Mucosa of descending colon (tissue), 3 donors: ENCODE measurements around the gene FHL2. TPM values are rescaled to one million over a fixed set of nuclear protein-coding genes. Genes with fewer than 3 reads are reported as not detected.

Experiments
- ATAC-seq: fragments of 200-7000 bp; cut with Tn5 transposase; one replicate; pipeline ENCODE4 v1.9.1; 2020; ENCODE audit warnings: mild to moderate bottlenecking, moderate library complexity
- DNase-seq, 3 donors: peaks; one replicate each; pipeline ENCODE4 v3.0.0-alpha.2; 2020
- H3K36me3 ChIP-seq: fragments of 200-600 bp; one replicate; pipeline ENCODE4 v1.8.0; 2021; ENCODE audit warnings: low read depth, mild to moderate bottlenecking
- H3K4me1 ChIP-seq: fragments of 200-600 bp; one replicate; pipeline ENCODE4 v1.8.0; 2021; ENCODE audit warnings: low read depth, mild to moderate bottlenecking
- H3K4me3 ChIP-seq: fragments of 200-600 bp; one replicate; pipeline ENCODE4 v1.8.0; 2021; ENCODE audit warnings: mild to moderate bottlenecking
- H3K9me3 ChIP-seq: fragments of 200-600 bp; one replicate; pipeline ENCODE4 v1.8.0; 2021; ENCODE audit warnings: mild to moderate bottlenecking
- CTCF ChIP-seq: fragments of 200-600 bp; IDR thresholded peaks from one replicate; pipeline ENCODE4 v1.8.0; 2022; ENCODE audit warnings: antibody characterized with exemption, mild to moderate bottlenecking
- intact Hi-C, 2 donors: fragments of 100-400 bp; cut with DNase I in 1 of 2; cut with micrococcal nuclease in 1 of 2; formaldehyde crosslinking; loops; one replicate each; pipeline versions ENCODE4 v1.11.0 to v1.11.1; 2022; cut with DNase I, micrococcal nuclease
- long read RNA-seq, 2 donors: library from polyadenylated mRNA; unstranded; transcript quantifications; one replicate each; pipeline ENCODE4 v2.0.0, GENCODE V29; 2019 to 2021
- total RNA-seq, 3 donors: library from RNA; stranded (reverse); fragmentation: NEBNext Ultra II Directional in 2 of 3; extraction: Animal tissue kit (Norgen Biotek cat#: 25700) in 2 of 3; gene quantifications; one replicate each; pipeline versions ENCODE4 v1.2.1 to v1.2.4, GENCODE V29; 2021 to 2023
- donor health status: DM: no; HTN: no; CAD: no; lungs with moderate emphysema.
- donor health status: DM: no; HTN: no; CAD: no.
- donor health status: DM: no; HTN: yes; CAD: no.

The FHL2 gene
- total RNA-seq, result 100 to 1,000 TPM; 109 to 132 (median 113) TPM
- long read RNA-seq, donor 1, transcript FHL2-205 (6 exons, 1,531 nt), result major isoform, 43 of 135 reads
- long read RNA-seq, donor 1, transcript FHL2-206 (6 exons, 1,367 nt), result minor isoform, 24 of 135 reads
- long read RNA-seq, donor 1, transcript FHL2-201 (7 exons, 1,462 nt), result minor isoform, 25 of 135 reads
- long read RNA-seq, donor 1, transcript FHL2-202 (7 exons, 1,769 nt), result minor isoform, 28 of 135 reads
- long read RNA-seq, donor 1, partial matches to known transcripts, result 5 of 135 reads
- long read RNA-seq, donor 1, other reads (novel, unspliced or antisense), result 7 of 135 reads
- long read RNA-seq, donor 2, transcript FHL2-206 (6 exons, 1,367 nt), result minor isoform, 21 of 116 reads
- long read RNA-seq, donor 2, transcript FHL2-205 (6 exons, 1,531 nt), result minor isoform, 23 of 116 reads
- long read RNA-seq, donor 2, transcript FHL2-201 (7 exons, 1,462 nt), result minor isoform, 26 of 116 reads
- long read RNA-seq, donor 2, transcript FHL2-202 (7 exons, 1,769 nt), result major isoform, 31 of 116 reads
- long read RNA-seq, donor 2, partial matches to known transcripts, result 1 of 116 reads
- long read RNA-seq, donor 2, other reads (novel, unspliced or antisense), result 9 of 116 reads

GRCh38 chr2:105398336-105399206, at the start of gene FHL2:
Gene FHL2, minus strand, starts transcription at chr2:105399051. Its CDS starts 12,535 bp downstream, at chr2:105386516.
- TF ChIP-seq CTCF, result peak; percentile 59
- Histone ChIP-seq H3K36me3 (no peaks in the 10 kb centered on the region), H3K4me1 (peaks cover 22% of the 10 kb centered on the region), H3K9me3 (no peaks in the 10 kb centered on the region), H3K4me3 (peak within 1 kb of the TSS; percentile 88)
- DNase-seq, result peak; percentile 79 to 87 (median 84)
- intact Hi-C loops, result no loop called here
- peak; percentile 82 for ATAC-seq

- Histone ChIP-seq H3K4me1 (peaks cover 20% of the 10 kb centered on the region), H3K9me3 (no peaks in the 10 kb centered on the region), H3K4me3 (no peak overlapping the region), H3K36me3 (no peaks in the 10 kb centered on the region)
- no peak for TF ChIP-seq CTCF
- intact Hi-C loops, result no loop called here
- no peak for ATAC-seq
- no peak for DNase-seq
These were observed 48.6 kb upstream of the FHL2 start for GRCh38 chr2:105447476-105447875.

- no peaks in the 10 kb centered on the region for H3K36me3 ChIP-seq
- TF ChIP-seq CTCF, result no peak
- intact Hi-C loops, result no loop called here
- H3K9me3 ChIP-seq, result no peaks in the 10 kb centered on the region
- no peak for ATAC-seq
- H3K4me3 ChIP-seq, result no peak overlapping the region
- H3K4me1 ChIP-seq, result peaks cover 20% of the 10 kb centered on the region
- DNase-seq, result no peak
These were observed 47.6 kb upstream of the FHL2 start for GRCh38 chr2:105446501-105446900.

- DNase-seq (no peak), ATAC-seq (no peak)
- H3K9me3 ChIP-seq, result no peaks in the 10 kb centered on the region
- no peak for TF ChIP-seq CTCF
- H3K4me3 ChIP-seq, result no peak overlapping the region
- H3K4me1 ChIP-seq, result peaks cover 20% of the 10 kb centered on the region
- H3K36me3 ChIP-seq, result no peaks in the 10 kb centered on the region
- intact Hi-C loops, result no loop called here
These were observed 47.1 kb upstream of the FHL2 start for GRCh38 chr2:105445976-105446375.

GRCh38 chr2:105445498-105445897, 46.6 kb upstream of the FHL2 start:
- Histone ChIP-seq H3K4me1 (peaks cover 20% of the 10 kb centered on the region), H3K4me3 (no peak overlapping the region), H3K9me3 (no peaks in the 10 kb centered on the region), H3K36me3 (no peaks in the 10 kb centered on the region)
- no peak for DNase-seq
- no peak for TF ChIP-seq CTCF
- intact Hi-C loops, result no loop called here
- ATAC-seq, result no peak
